OCI-LY3 (cell line): ENCODE measurements around the gene SLPI.

ENCODE experiments used
- EZH2phosphoT487 ChIP-seq: fragments of 200-600 bp; shearing (Covaris generic); IDR thresholded peaks from 2 replicates; pipeline ENCODE4 v1.6.1; 2018; ENCODE audit warnings: antibody characterized with exemption, mixed run types, low read depth
- TF ChIP-seq, protein P1 (sequence below): fragments of 200-600, 300-600 bp; sonication (generic); IDR thresholded peaks from 2 replicates; pipeline ENCODE4 v1.5.1; 2014; ENCODE audit warnings: antibody characterized with exemption, low read length, low read depth

GRCh38 chr20:45300961-45301360, 46.6 kb upstream of the SLPI start:
- TF ChIP-seq, protein P1, sequence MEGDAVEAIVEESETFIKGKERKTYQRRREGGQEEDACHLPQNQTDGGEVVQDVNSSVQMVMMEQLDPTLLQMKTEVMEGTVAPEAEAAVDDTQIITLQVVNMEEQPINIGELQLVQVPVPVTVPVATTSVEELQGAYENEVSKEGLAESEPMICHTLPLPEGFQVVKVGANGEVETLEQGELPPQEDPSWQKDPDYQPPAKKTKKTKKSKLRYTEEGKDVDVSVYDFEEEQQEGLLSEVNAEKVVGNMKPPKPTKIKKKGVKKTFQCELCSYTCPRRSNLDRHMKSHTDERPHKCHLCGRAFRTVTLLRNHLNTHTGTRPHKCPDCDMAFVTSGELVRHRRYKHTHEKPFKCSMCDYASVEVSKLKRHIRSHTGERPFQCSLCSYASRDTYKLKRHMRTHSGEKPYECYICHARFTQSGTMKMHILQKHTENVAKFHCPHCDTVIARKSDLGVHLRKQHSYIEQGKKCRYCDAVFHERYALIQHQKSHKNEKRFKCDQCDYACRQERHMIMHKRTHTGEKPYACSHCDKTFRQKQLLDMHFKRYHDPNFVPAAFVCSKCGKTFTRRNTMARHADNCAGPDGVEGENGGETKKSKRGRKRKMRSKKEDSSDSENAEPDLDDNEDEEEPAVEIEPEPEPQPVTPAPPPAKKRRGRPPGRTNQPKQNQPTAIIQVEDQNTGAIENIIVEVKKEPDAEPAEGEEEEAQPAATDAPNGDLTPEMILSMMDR: peak; percentile 53
- TF ChIP-seq EZH2phosphoT487: no peak
